ENCODE measurements around the gene RPL26. TPM values are rescaled to one million over a fixed set of nuclear protein-coding genes. Genes with fewer than 3 reads are reported as not detected.
"Not testable (repeated sequence)": the region's sequence is repeated elsewhere in the genome, so short reads cannot be mapped to it uniquely, and the experiment has no call there.

Gene RPL26
- total RNA-seq, 1 donor from 2014 or later, result 10,136 TPM

GRCh38 chr17:8377422-8377821 is 5.6 kb downstream of the RPL26 start:
- no peaks in the 10 kb centered on the region for H3K27me3 ChIP-seq (ENCODE audit: control insufficient read depth, insufficient read depth, low read length)
- no peak for DNase-seq (ENCODE audit: low read depth)
- H3K4me3 ChIP-seq (ENCODE audit: low read depth, low read length), result no peak overlapping the region
- FAIRE-seq, result no peak
- TF ChIP-seq, protein P1, sequence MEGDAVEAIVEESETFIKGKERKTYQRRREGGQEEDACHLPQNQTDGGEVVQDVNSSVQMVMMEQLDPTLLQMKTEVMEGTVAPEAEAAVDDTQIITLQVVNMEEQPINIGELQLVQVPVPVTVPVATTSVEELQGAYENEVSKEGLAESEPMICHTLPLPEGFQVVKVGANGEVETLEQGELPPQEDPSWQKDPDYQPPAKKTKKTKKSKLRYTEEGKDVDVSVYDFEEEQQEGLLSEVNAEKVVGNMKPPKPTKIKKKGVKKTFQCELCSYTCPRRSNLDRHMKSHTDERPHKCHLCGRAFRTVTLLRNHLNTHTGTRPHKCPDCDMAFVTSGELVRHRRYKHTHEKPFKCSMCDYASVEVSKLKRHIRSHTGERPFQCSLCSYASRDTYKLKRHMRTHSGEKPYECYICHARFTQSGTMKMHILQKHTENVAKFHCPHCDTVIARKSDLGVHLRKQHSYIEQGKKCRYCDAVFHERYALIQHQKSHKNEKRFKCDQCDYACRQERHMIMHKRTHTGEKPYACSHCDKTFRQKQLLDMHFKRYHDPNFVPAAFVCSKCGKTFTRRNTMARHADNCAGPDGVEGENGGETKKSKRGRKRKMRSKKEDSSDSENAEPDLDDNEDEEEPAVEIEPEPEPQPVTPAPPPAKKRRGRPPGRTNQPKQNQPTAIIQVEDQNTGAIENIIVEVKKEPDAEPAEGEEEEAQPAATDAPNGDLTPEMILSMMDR (IDR thresholded peaks at IDR 0.05; ENCODE audit: insufficient read depth, low read length, severe bottlenecking), result no peak
- H3K36me3 ChIP-seq (ENCODE audit: control insufficient read depth, insufficient read depth, low read length), result peaks cover 17% of the 10 kb centered on the region

DNA sequence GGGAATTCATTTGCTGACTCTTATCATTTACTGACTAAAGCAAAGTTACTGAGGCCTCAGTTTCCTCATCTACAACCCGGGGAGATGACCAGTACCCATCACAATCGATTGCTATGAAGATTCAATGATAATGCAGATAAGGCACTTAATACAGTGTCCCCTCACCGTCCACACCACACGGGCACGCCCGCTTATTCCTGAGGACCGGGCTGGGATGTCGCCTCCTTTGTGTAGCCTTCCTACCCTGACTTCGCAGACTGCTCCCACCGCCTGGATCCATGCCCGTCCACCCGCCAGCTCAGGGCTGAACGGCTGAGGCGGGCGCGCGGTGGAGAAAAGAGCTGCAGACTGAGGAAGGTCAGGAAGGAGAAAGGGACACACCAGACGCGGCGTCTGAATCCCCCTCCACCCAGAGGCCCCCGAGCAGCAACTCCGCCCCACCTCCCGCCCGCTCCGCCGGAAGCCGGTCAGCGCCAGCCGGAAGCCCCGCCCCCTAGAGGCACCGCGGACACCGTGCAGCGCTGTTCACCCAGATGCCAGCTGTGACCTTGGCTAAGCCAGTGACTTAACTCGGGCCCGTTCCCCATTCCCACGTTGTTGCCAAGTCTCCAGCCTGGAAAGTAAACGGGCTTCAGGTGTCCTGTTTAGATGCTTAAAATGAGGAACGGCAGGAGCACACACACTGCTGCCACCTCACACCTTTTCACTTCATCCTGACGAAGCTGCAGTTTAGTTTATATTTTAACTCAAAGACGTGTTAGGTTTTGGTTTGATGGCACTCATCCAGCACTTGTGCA is 6.5 kb downstream of the RPL26 start, which contains the start of gene KRABD2:
Gene KRABD2 (minus strand): TSS at position 434 of the 797 bp plus-strand sequence.
- peaks cover 17% of the 10 kb centered on the region for H3K36me3 ChIP-seq (ENCODE audit: control insufficient read depth, insufficient read depth, low read length)
- FAIRE-seq (no peak), DNase-seq (ENCODE audit: low read depth) (peak; percentile 72)
- peak within 1 kb of the TSS; percentile 67 for H3K4me3 ChIP-seq (ENCODE audit: low read depth, low read length)
- TF ChIP-seq, protein P1 (IDR thresholded peaks at IDR 0.05; ENCODE audit: insufficient read depth, low read length, severe bottlenecking), result peak; percentile 86
- H3K27me3 ChIP-seq (ENCODE audit: control insufficient read depth, insufficient read depth, low read length), result no peaks in the 10 kb centered on the region

DNA sequence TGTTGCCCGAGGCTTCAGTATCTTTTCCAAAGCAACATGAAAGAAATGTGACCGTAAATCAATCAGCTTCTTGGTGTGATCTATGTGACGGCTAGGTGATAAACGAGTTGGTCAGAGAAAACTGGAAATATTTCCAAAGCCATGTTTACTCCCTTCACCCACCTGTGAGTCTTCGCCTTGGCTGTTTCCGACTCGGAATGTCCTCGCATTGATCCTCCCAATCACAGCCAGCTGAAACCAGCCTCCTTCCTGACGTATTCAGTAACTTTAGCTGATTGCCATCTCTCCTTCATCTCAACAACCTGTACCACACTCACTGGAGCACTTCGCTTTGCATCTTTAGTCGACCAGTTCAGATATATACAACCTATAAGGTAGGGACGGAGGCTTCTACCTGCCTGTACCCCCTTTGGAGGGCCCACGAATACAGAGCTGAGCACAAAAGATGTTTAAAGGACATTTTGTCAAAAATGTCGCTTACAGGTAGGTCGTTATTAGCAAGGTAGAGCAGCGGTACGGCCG is 7.2 kb downstream of the RPL26 start:
- Histone ChIP-seq H3K27me3 (ENCODE audit: control insufficient read depth, insufficient read depth, low read length) (no peaks in the 10 kb centered on the region), H3K36me3 (ENCODE audit: control insufficient read depth, insufficient read depth, low read length) (peaks cover 13% of the 10 kb centered on the region), H3K4me3 (ENCODE audit: low read depth, low read length) (peak overlapping the region; percentile 67)
- DNase-seq (ENCODE audit: low read depth) (peak; percentile 44), FAIRE-seq (no peak)
- TF ChIP-seq, protein P1 (IDR thresholded peaks at IDR 0.05; ENCODE audit: insufficient read depth, low read length, severe bottlenecking), result no peak

GRCh38 chr17:8373856-8374255 is 9.1 kb downstream of the RPL26 start:
- DNase-seq (ENCODE audit: low read depth); FAIRE-seq: not testable (repeated sequence)

DNA sequence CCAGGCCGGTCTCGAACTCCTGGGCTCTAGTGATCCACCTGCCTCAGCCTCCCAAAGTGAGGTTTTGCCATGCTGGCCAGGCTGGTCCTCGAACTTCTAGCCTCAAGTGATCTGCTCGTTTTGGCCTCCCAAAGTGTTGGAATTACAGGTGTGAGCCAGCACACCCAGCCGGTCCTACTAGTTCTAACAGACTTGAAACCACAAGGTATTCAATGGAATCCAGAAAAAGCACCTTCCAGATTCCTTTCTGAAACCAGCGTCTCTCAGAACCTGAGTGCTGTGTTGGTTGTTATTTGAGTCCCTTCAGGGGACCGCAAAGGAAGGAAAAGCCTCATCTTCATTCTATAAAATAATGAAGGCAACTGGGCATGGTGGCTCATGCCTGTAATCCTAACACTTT is 10.6 kb downstream of the RPL26 start:
- peak; percentile 15 for DNase-seq (ENCODE audit: low read depth)
- H3K27me3 ChIP-seq (ENCODE audit: control insufficient read depth, insufficient read depth, low read length), result no peaks in the 10 kb centered on the region
- TF ChIP-seq, protein P1 (IDR thresholded peaks at IDR 0.05; ENCODE audit: insufficient read depth, low read length, severe bottlenecking), result no peak
- H3K36me3 ChIP-seq (ENCODE audit: control insufficient read depth, insufficient read depth, low read length), result no peaks in the 10 kb centered on the region
- H3K4me3 ChIP-seq (ENCODE audit: low read depth, low read length), result no peak overlapping the region
- no peak for FAIRE-seq

More at GRCh38 chr17:8373856-8374255, 9.1 kb downstream of the RPL26 start:
- H3K27me3 ChIP-seq (ENCODE audit: control insufficient read depth, insufficient read depth, low read length); H3K4me3 ChIP-seq (ENCODE audit: low read depth, low read length); H3K36me3 ChIP-seq (ENCODE audit: control insufficient read depth, insufficient read depth, low read length): not testable (repeated sequence)

DNA sequence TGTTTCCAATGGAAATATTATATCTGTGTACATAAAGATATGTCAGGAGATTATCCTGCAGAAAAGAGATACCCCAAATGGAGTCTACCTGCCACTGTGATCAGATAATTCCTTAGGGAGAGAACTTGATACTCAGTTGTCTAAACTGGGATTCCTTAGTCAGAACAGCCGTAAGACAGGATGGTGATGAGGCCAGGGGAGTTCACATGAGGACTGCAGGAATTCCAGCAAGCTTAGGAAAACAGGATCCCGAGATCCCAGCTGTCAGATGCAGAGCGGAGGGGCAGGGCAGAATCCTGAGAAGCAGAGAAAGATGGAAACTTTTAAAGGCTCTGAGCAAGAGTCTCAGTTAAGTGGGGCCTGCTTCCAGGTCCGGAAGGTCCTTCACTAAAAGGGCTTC is 11.2 kb downstream of the RPL26 start:
- FAIRE-seq (no peak), DNase-seq (ENCODE audit: low read depth) (no peak)
- TF ChIP-seq, protein P1 (IDR thresholded peaks at IDR 0.05; ENCODE audit: insufficient read depth, low read length, severe bottlenecking), result no peak
- H3K4me3 ChIP-seq (ENCODE audit: low read depth, low read length), result no peak overlapping the region
- H3K36me3 ChIP-seq (ENCODE audit: control insufficient read depth, insufficient read depth, low read length), result no peaks in the 10 kb centered on the region
- H3K27me3 ChIP-seq (ENCODE audit: control insufficient read depth, insufficient read depth, low read length), result no peaks in the 10 kb centered on the region
